Measurements from ENCODE around the gene TRIM8.
"Not testable (repeated sequence)": the region's sequence is repeated elsewhere in the genome, so short reads cannot be mapped to it uniquely, and the experiment has no call there.

TRIM8 gene

GRCh38 chr10:102681696-102682095 is 37.4 kb downstream of the TRIM8 start:
- TF ChIP-seq GATA1 (IDR thresholded peaks at IDR 0.05; ENCODE audit: low read depth, low read length) (no peak), POLR2A (IDR thresholded peaks at IDR 0.05; ENCODE audit: low read length) (no peak)
- no peak for DNase-seq

GRCh38 chr10:102682416-102682815 is 38.1 kb downstream of the TRIM8 start:
- TF ChIP-seq GATA1 (IDR thresholded peaks at IDR 0.05; ENCODE audit: low read depth, low read length) (no peak), POLR2A (IDR thresholded peaks at IDR 0.05; ENCODE audit: low read length) (no peak)
- no peak for DNase-seq

- no peak for TF ChIP-seq GATA1 (IDR thresholded peaks at IDR 0.05; ENCODE audit: low read depth, low read length)
- TF ChIP-seq POLR2A (IDR thresholded peaks at IDR 0.05; ENCODE audit: low read length) = no peak
- no peak for DNase-seq
Measured at GRCh38 chr10:102682981-102683380, 38.7 kb downstream of the TRIM8 start.

GRCh38 chr10:102683736-102684135 is 39.5 kb downstream of the TRIM8 start:
- TF ChIP-seq POLR2A (IDR thresholded peaks at IDR 0.05; ENCODE audit: low read length) = no peak
- no peak for TF ChIP-seq GATA1 (IDR thresholded peaks at IDR 0.05; ENCODE audit: low read depth, low read length)

GRCh38 chr10:102691285-102692066 is 47.2 kb downstream of the TRIM8 start:
- no peak for DNase-seq
- TF ChIP-seq GATA1 (IDR thresholded peaks at IDR 0.05; ENCODE audit: low read depth, low read length) = no peak
- no peak for TF ChIP-seq POLR2A (IDR thresholded peaks at IDR 0.05; ENCODE audit: low read length)

More at GRCh38 chr10:102683736-102684135, 39.5 kb downstream of the TRIM8 start:
- DNase-seq = no peak

- not testable (repeated sequence) for DNase-seq
Measured at GRCh38 chr10:102695401-102695800, 51.1 kb downstream of the TRIM8 start.

GRCh38 chr10:102696736-102697135 is 52.5 kb downstream of the TRIM8 start:
- TF ChIP-seq GATA1 (IDR thresholded peaks at IDR 0.05; ENCODE audit: low read depth, low read length) (no peak), POLR2A (IDR thresholded peaks at IDR 0.05; ENCODE audit: low read length) (no peak)
- DNase-seq = no peak

- DNase-seq = no peak
- TF ChIP-seq POLR2A (IDR thresholded peaks at IDR 0.05; ENCODE audit: low read length) (no peak), GATA1 (IDR thresholded peaks at IDR 0.05; ENCODE audit: low read depth, low read length) (no peak)
Measured at GRCh38 chr10:102698894-102699293, 54.6 kb downstream of the TRIM8 start.

- no peak for DNase-seq
Measured at GRCh38 chr10:102701272-102701671, 57.0 kb downstream of the TRIM8 start.

GRCh38 chr10:102701796-102702195 is 57.5 kb downstream of the TRIM8 start:
- TF ChIP-seq POLR2A (IDR thresholded peaks at IDR 0.05; ENCODE audit: low read length) (no peak), GATA1 (IDR thresholded peaks at IDR 0.05; ENCODE audit: low read depth, low read length) (no peak)
- no peak for DNase-seq

More at GRCh38 chr10:102701272-102701671, 57.0 kb downstream of the TRIM8 start:
- no peak for TF ChIP-seq GATA1 (IDR thresholded peaks at IDR 0.05; ENCODE audit: low read depth, low read length)
- no peak for TF ChIP-seq POLR2A (IDR thresholded peaks at IDR 0.05; ENCODE audit: low read length)

- DNase-seq = no peak
- TF ChIP-seq POLR2A (IDR thresholded peaks at IDR 0.05; ENCODE audit: low read length) = no peak
- no peak for TF ChIP-seq GATA1 (IDR thresholded peaks at IDR 0.05; ENCODE audit: low read depth, low read length)
Measured at GRCh38 chr10:102702742-102703141, 58.5 kb downstream of the TRIM8 start.

- DNase-seq = no peak
- no peak for TF ChIP-seq POLR2A (IDR thresholded peaks at IDR 0.05; ENCODE audit: low read length)
- no peak for TF ChIP-seq GATA1 (IDR thresholded peaks at IDR 0.05; ENCODE audit: low read depth, low read length)
Measured at GRCh38 chr10:102704915-102705314, 60.6 kb downstream of the TRIM8 start.

- DNase-seq = no peak
Measured at GRCh38 chr10:102705531-102705930, 61.3 kb downstream of the TRIM8 start.

More at GRCh38 chr10:102705531-102705930, 61.3 kb downstream of the TRIM8 start:
- TF ChIP-seq POLR2A (IDR thresholded peaks at IDR 0.05; ENCODE audit: low read length) (no peak), GATA1 (IDR thresholded peaks at IDR 0.05; ENCODE audit: low read depth, low read length) (no peak)
